Testis (tissue), 2 donors: Measurements from ENCODE around the gene STARD3.

Experiments used
- CTCF ChIP-seq, 3 experiments: fragments of 450-650 bp in 2 of 3; fragments of 200-600 bp in 1 of 3; sonication (generic) in 1 of 3; IDR thresholded peaks; one replicate each; pipeline ENCODE4 v1.5.1; 2016 to 2019; ENCODE audit warnings: antibody characterized with exemption in 3 of 3, mild to moderate bottlenecking in 2 of 3, moderate library complexity in 1 of 3
- POLR2A ChIP-seq: fragments of 450-650 bp; IDR thresholded peaks from one replicate; pipeline ENCODE4 v1.6.1; 2017; ENCODE audit warnings: antibody characterized with exemption, mild to moderate bottlenecking, moderate library complexity

DNA sequence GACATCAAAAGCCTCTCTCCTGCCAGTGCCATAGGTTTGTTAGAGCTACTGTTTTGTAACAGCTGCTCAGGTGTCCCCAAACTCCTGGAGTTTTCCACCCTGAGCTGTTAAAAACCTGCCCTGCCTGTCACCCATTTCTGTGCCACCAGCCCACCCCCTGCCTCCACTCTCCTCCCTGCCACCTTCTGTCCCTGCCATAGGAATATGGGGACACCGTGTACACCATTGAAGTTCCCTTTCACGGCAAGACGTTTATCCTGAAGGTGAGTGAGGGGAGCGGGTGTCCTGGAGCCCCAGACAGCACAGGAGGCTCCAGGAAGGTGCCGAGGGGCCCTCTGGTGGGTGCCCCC lies 23.0 kb downstream of the STARD3 start:
- TF ChIP-seq CTCF (IDR thresholded peaks at IDR 0.05) (no peak), POLR2A (no peak)
